ENCODE results near the gene N4BP3.
"Not testable (repeated sequence)": the region's sequence is repeated elsewhere in the genome, so short reads cannot be mapped to it uniquely, and the experiment has no call there.

DNA sequence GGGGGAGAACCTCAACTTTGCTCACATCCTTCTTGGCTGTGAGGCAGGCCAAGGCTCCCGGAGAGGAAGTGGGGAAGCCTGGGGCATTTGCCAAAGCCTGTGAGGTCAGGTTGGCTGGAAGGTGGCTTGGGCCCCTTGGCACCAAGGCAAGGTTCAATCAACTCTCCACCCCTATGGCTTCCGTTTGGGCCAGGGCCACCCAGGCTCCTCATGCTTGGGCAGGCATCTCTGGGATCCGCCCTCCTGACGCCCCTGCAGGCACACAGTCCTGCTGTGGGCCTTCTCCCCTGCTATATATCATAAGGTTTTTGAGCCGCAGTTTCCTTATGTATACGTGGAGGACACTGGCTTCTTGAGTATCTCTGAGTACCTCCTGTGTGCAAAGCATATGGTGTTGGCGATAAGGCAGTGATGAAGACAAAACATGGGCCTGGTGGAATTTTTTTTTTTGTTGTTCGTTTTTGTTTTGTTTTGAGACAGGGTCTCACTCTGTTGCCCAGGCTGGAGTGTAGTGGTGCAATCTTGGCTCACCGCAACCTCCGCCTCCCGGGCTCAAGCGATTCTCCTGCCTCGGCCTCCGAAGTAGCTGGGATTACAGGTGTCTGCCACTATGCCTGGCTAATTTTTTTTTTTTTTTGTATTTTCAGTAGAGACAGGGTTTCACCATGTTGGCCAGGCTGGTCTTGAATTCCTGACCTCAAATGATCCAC is 14.1 kb downstream of the N4BP3 start:
- not testable (repeated sequence) for TF ChIP-seq CTCF, POLR2A (IDR thresholded peaks at IDR 0.05)
